Osteoblast (primary cell): ENCODE measurements around the gene UBE2Q2. TPM values are rescaled to one million over a fixed set of nuclear protein-coding genes. Genes with fewer than 3 reads are reported as not detected.

ENCODE experiments used
- DNase-seq: peaks from one replicate; pipeline ENCODE4 v3.0.0; 2011; ENCODE audit warnings: low spot score, mixed read lengths; ENCODE audit not compliant: insufficient read length; ENCODE audit errors: missing footprints
- H2AFZ ChIP-seq: 2 replicates; pipeline ENCODE4 v1.6.0; 2011; ENCODE audit warnings: mild to moderate bottlenecking, low read length
- H3K27ac ChIP-seq: 2 replicates; pipeline ENCODE4 v1.5.1; 2011; ENCODE audit warnings: mild to moderate bottlenecking, low read depth, low read length, moderate library complexity
- H3K27me3 ChIP-seq: 2 replicates; pipeline ENCODE4 v1.6.0; 2012; ENCODE audit warnings: mild to moderate bottlenecking, control low read depth, inconsistent platforms, low read length, moderate library complexity; ENCODE audit not compliant: insufficient read depth
- H3K36me3 ChIP-seq: 2 replicates; pipeline ENCODE4 v1.5.1; 2011; ENCODE audit warnings: mild to moderate bottlenecking, low read length, control low read depth, moderate library complexity; ENCODE audit not compliant: insufficient read depth
- H3K4me1 ChIP-seq: 2 replicates; pipeline ENCODE4 v1.5.1; 2011; ENCODE audit warnings: mild to moderate bottlenecking, low read length, control low read depth, moderate library complexity; ENCODE audit not compliant: insufficient read depth
- H3K4me2 ChIP-seq: 2 replicates; pipeline ENCODE4 v1.6.0; 2011; ENCODE audit warnings: mild to moderate bottlenecking, low read length; ENCODE audit not compliant: insufficient read depth
- H3K4me3 ChIP-seq: fragments of 200-600 bp; sonication (generic); 3 replicates; pipeline ENCODE4 v1.5.1; 2012; ENCODE audit warnings: mild to moderate bottlenecking, low read length, inconsistent platforms; ENCODE audit not compliant: insufficient read depth
- H3K79me2 ChIP-seq: 2 replicates; pipeline ENCODE4 v1.6.0; 2012; ENCODE audit warnings: mild to moderate bottlenecking, low read length, control low read depth, inconsistent platforms; ENCODE audit not compliant: insufficient read depth
- H3K9me3 ChIP-seq: 2 replicates; pipeline ENCODE4 v1.5.1; 2011; ENCODE audit warnings: low read depth, low read length, control low read depth
- H4K20me1 ChIP-seq: 2 replicates; pipeline ENCODE4 v1.6.0; 2012; ENCODE audit warnings: mild to moderate bottlenecking, low read length, control low read depth; ENCODE audit not compliant: insufficient read depth
- total RNA-seq: library from RNA; depleted of rRNA; stranded (reverse); fragments of >200 nt; gene quantifications from 2 replicates; pipeline ENCODE4 v1.2.3, GENCODE V29; 2012
- TF ChIP-seq, protein P1 (sequence below): IDR thresholded peaks from 2 replicates; pipeline ENCODE4 v1.5.1; 2011; ENCODE audit warnings: mild to moderate bottlenecking, low read depth, low read length, moderate library complexity; ENCODE audit errors: extremely low read depth

UBE2Q2 gene
- total RNA-seq, 1 donor, result 66.2 TPM

- DNase-seq, result no peak
- Histone ChIP-seq H4K20me1 (no peaks in the 10 kb centered on the region), H3K4me2 (no peak overlapping the region), H2AFZ (no peak overlapping the region), H3K4me3 (no peak overlapping the region), H3K4me1 (no peaks in the 10 kb centered on the region), H3K79me2 (no peaks in the 10 kb centered on the region), H3K27ac (no peak overlapping the region), H3K9me3 (no peaks in the 10 kb centered on the region), H3K27me3 (no peaks in the 10 kb centered on the region), H3K36me3 (no peaks in the 10 kb centered on the region)
- TF ChIP-seq, protein P1, sequence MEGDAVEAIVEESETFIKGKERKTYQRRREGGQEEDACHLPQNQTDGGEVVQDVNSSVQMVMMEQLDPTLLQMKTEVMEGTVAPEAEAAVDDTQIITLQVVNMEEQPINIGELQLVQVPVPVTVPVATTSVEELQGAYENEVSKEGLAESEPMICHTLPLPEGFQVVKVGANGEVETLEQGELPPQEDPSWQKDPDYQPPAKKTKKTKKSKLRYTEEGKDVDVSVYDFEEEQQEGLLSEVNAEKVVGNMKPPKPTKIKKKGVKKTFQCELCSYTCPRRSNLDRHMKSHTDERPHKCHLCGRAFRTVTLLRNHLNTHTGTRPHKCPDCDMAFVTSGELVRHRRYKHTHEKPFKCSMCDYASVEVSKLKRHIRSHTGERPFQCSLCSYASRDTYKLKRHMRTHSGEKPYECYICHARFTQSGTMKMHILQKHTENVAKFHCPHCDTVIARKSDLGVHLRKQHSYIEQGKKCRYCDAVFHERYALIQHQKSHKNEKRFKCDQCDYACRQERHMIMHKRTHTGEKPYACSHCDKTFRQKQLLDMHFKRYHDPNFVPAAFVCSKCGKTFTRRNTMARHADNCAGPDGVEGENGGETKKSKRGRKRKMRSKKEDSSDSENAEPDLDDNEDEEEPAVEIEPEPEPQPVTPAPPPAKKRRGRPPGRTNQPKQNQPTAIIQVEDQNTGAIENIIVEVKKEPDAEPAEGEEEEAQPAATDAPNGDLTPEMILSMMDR, result no peak
Observed at GRCh38 chr15:75822685-75823278, 20.5 kb upstream of the UBE2Q2 start.

DNA sequence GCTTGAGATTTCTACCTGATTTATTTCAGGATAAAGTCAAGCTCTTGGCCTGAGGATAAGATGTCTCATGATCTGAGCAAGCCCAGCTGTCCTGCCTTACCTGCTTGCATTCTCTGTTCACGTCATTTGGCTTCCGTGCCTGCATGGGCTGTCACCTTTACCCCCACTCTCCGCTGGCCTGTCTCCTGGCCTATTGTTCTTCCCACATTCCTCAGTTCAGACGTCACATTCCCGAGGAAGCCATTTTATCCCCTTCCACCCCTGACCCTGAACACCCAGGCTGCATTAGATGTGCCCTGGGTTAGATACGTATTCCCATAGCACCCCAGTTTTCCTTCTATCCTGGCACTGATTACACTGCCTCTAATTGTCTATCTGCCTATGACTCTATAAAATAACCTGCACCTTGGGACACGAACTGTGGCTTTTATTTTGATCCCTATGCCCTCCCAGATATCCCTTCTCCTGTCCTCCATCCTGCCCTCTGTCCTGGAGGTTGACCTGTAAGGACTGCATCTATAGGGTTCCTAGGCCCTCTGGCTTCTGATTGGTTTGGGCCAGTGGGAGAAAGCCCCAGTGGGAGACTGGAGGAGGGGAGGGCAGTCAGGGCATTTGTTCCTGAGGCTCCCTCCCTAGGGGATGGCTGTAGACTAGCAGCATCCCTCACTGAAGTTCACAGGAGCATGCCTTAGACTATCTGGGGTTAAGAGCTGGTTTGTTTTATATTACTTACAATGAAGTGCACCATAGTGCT is 19.2 kb upstream of the UBE2Q2 start:
- Histone ChIP-seq H3K4me1 (no peaks in the 10 kb centered on the region), H3K4me2 (no peak overlapping the region), H2AFZ (peak overlapping the region; percentile 29), H3K9me3 (no peaks in the 10 kb centered on the region), H4K20me1 (no peaks in the 10 kb centered on the region), H3K27ac (no peak overlapping the region), H3K27me3 (no peaks in the 10 kb centered on the region), H3K36me3 (no peaks in the 10 kb centered on the region), H3K4me3 (no peak overlapping the region), H3K79me2 (no peaks in the 10 kb centered on the region)
- TF ChIP-seq, protein P1, result no peak
- no peak for DNase-seq

- no peak overlapping the region for H3K4me2 ChIP-seq
- no peaks in the 10 kb centered on the region for H4K20me1 ChIP-seq
- H3K4me1 ChIP-seq, result no peaks in the 10 kb centered on the region
- H3K79me2 ChIP-seq, result no peaks in the 10 kb centered on the region
- TF ChIP-seq, protein P1, result no peak
- H3K36me3 ChIP-seq, result no peaks in the 10 kb centered on the region
- peak overlapping the region; percentile 47 for H2AFZ ChIP-seq
- no peaks in the 10 kb centered on the region for H3K27me3 ChIP-seq
- no peak for DNase-seq
- no peaks in the 10 kb centered on the region for H3K9me3 ChIP-seq
- H3K27ac ChIP-seq, result no peak overlapping the region
- no peak overlapping the region for H3K4me3 ChIP-seq
Observed at GRCh38 chr15:75827691-75828090, 15.6 kb upstream of the UBE2Q2 start.

GRCh38 chr15:75828429-75828828 is 14.8 kb upstream of the UBE2Q2 start:
- H3K79me2 ChIP-seq, result no peaks in the 10 kb centered on the region
- H4K20me1 ChIP-seq, result no peaks in the 10 kb centered on the region
- H3K4me3 ChIP-seq, result no peak overlapping the region
- H3K27ac ChIP-seq, result no peak overlapping the region
- H2AFZ ChIP-seq, result no peak overlapping the region
- H3K4me1 ChIP-seq, result no peaks in the 10 kb centered on the region
- no peak overlapping the region for H3K4me2 ChIP-seq
- no peaks in the 10 kb centered on the region for H3K27me3 ChIP-seq
- H3K9me3 ChIP-seq, result no peaks in the 10 kb centered on the region
- no peak for DNase-seq
- H3K36me3 ChIP-seq, result no peaks in the 10 kb centered on the region
- TF ChIP-seq, protein P1, result no peak
